HG03521 (cell line): ENCODE measurements around the gene NMT2.
"Not testable (repeated sequence)": the region's sequence is repeated elsewhere in the genome, so short reads cannot be mapped to it uniquely, and the experiment has no call there.

Source experiments
- ATAC-seq: cut with Tn5 transposase; IDR thresholded peaks from one replicate; pipeline ENCODE4 v1.9.1; 2021; ENCODE audit warnings: mild to moderate bottlenecking, moderate library complexity; ENCODE audit not compliant: unreplicated experiment

The NMT2 gene

GRCh38 chr10:15168291-15168785 is at the start of gene NMT2:
Gene NMT2 (minus strand): TSS chr10:15168693. CDS start chr10:15168612, 81 bp downstream.
- peak; percentile 90 for ATAC-seq

- ATAC-seq = no peak
These were observed 48.2 kb upstream of the NMT2 start for GRCh38 chr10:15216700-15217099.

GRCh38 chr10:15214237-15214636 is 45.7 kb upstream of the NMT2 start:
- no peak for ATAC-seq

- no peak for ATAC-seq
These were observed 45.0 kb upstream of the NMT2 start for GRCh38 chr10:15213461-15213861.

- ATAC-seq = no peak
These were observed 43.0 kb upstream of the NMT2 start for GRCh38 chr10:15211464-15211979.

GRCh38 chr10:15210521-15210920 is 42.0 kb upstream of the NMT2 start:
- ATAC-seq = no peak

GRCh38 chr10:15209827-15210509 is 41.5 kb upstream of the NMT2 start:
- peak; percentile 61 for ATAC-seq

- no peak for ATAC-seq
These were observed 39.7 kb upstream of the NMT2 start for GRCh38 chr10:15208221-15208620.

- ATAC-seq = not testable (repeated sequence)
These were observed 38.9 kb upstream of the NMT2 start for GRCh38 chr10:15207410-15207809.

- ATAC-seq = no peak
These were observed 34.1 kb upstream of the NMT2 start for GRCh38 chr10:15202639-15203038.

- not testable (repeated sequence) for ATAC-seq
These were observed 33.8 kb upstream of the NMT2 start for GRCh38 chr10:15202301-15202621.

GRCh38 chr10:15201589-15202300 is 33.3 kb upstream of the NMT2 start:
- no peak for ATAC-seq

- ATAC-seq = no peak
These were observed 32.1 kb upstream of the NMT2 start for GRCh38 chr10:15200626-15201025.

GRCh38 chr10:15197911-15198310 is 29.4 kb upstream of the NMT2 start:
- no peak for ATAC-seq

- no peak for ATAC-seq
These were observed 28.8 kb upstream of the NMT2 start for GRCh38 chr10:15197276-15197675.

GRCh38 chr10:15196021-15196834 is 27.7 kb upstream of the NMT2 start:
- no peak for ATAC-seq

GRCh38 chr10:15189133-15189885 is 20.8 kb upstream of the NMT2 start:
- ATAC-seq = no peak

GRCh38 chr10:15188603-15189002 is 20.1 kb upstream of the NMT2 start:
- ATAC-seq = no peak

GRCh38 chr10:15183689-15184481 is 15.4 kb upstream of the NMT2 start:
- no peak for ATAC-seq
